ENCODE measurements around the gene PABPN1L. TPM values are rescaled to one million over a fixed set of nuclear protein-coding genes. Genes with fewer than 3 reads are reported as not detected.

The PABPN1L gene
- total RNA-seq, 1 experiment from 2014 or later = not detected

Other genes with a start within 250 kb of the PABPN1L start
- gene IL17C, start 228.1 kb downstream of the PABPN1L start, total RNA-seq (2014; rRNA removed; shearing (Covaris generic)) = not detected in 2 replicates
- gene CYBA, start 215.6 kb downstream of the PABPN1L start, total RNA-seq (2014; rRNA removed; shearing (Covaris generic)) = 0.19 TPM in 1 of 2 replicates, not detected in the other
- 53.8 and 56.3 TPM in 2 replicates for gene MVD, start 203.6 kb downstream of the PABPN1L start, total RNA-seq (2014; rRNA removed; shearing (Covaris generic))
- not detected in 2 replicates for gene SNAI3, start 180.2 kb downstream of the PABPN1L start, total RNA-seq (2014; rRNA removed; shearing (Covaris generic))
- 43.6 and 51.2 TPM in 2 replicates for gene RNF166, start 160.3 kb downstream of the PABPN1L start, total RNA-seq (2014; rRNA removed; shearing (Covaris generic))
- gene CTU2, start 160.2 kb downstream of the PABPN1L start, total RNA-seq (2014; rRNA removed; shearing (Covaris generic)) = 20.5 and 21.2 TPM in 2 replicates
- gene PIEZO1, start 81.4 kb downstream of the PABPN1L start, total RNA-seq (2014; rRNA removed; shearing (Covaris generic)) = 186 and 226 TPM in 2 replicates
- 29.3 and 39.2 TPM in 2 replicates for gene CDT1, start 62.9 kb downstream of the PABPN1L start, total RNA-seq (2014; rRNA removed; shearing (Covaris generic))
- gene APRT, start 54.7 kb downstream of the PABPN1L start, total RNA-seq (2014; rRNA removed; shearing (Covaris generic)) = 255 and 258 TPM in 2 replicates
- gene GALNS, start 9.7 kb downstream of the PABPN1L start, total RNA-seq (2014; rRNA removed; shearing (Covaris generic)) = 25.8 and 34.3 TPM in 2 replicates
- 52.9 and 78.8 TPM in 2 replicates for gene TRAPPC2L, start 9.5 kb downstream of the PABPN1L start, total RNA-seq (2014; rRNA removed; shearing (Covaris generic))
- 0.05 TPM in 1 of 2 replicates, not detected in the other for gene CBFA2T3, start 110.5 kb upstream of the PABPN1L start, total RNA-seq (2014; rRNA removed; shearing (Covaris generic))
- 49.0 and 52.4 TPM in 2 replicates for gene ACSF3, start 227.2 kb upstream of the PABPN1L start, total RNA-seq (2014; rRNA removed; shearing (Covaris generic))